Endothelial cell (in vitro differentiated cells): ENCODE data around the gene FLRT2. TPM values are rescaled to one million over a fixed set of nuclear protein-coding genes. Genes with fewer than 3 reads are reported as not detected.

Experiments
- DNase-seq: peaks from one replicate; pipeline ENCODE4 v3.0.0; 2021; ENCODE audit warnings: low spot score
- H3K27ac Mint-ChIP-seq: one replicate; pipeline ENCODE4 v1.8.0; 2021; ENCODE audit warnings: mixed read lengths, inconsistent platforms; ENCODE audit not compliant: unreplicated experiment
- H3K27me3 Mint-ChIP-seq: one replicate; pipeline ENCODE4 v1.8.0; 2021; ENCODE audit warnings: mild to moderate bottlenecking, moderate library complexity, mixed read lengths, inconsistent platforms; ENCODE audit not compliant: unreplicated experiment
- H3K36me3 Mint-ChIP-seq: one replicate; pipeline ENCODE4 v1.8.0; 2021; ENCODE audit warnings: mild to moderate bottlenecking, low read depth, mixed read lengths, inconsistent platforms; ENCODE audit not compliant: unreplicated experiment
- H3K4me1 Mint-ChIP-seq: one replicate; pipeline ENCODE4 v1.8.0; 2021; ENCODE audit warnings: mild to moderate bottlenecking, mixed read lengths, inconsistent platforms; ENCODE audit not compliant: unreplicated experiment
- H3K4me3 Mint-ChIP-seq: one replicate; pipeline ENCODE4 v1.8.0; 2021; ENCODE audit warnings: mild to moderate bottlenecking, mixed read lengths, inconsistent platforms; ENCODE audit not compliant: unreplicated experiment
- H3K9me3 Mint-ChIP-seq: one replicate; pipeline ENCODE4 v1.8.0; 2021; ENCODE audit warnings: mixed read lengths, inconsistent platforms; ENCODE audit not compliant: unreplicated experiment
- total RNA-seq: library from RNA; stranded (reverse); fragmentation: NEBNext Ultra II Directional; extraction: Animal tissue kit (Norgen Biotek cat#: 25700); gene quantifications from one replicate; pipeline ENCODE4 v1.2.1, GENCODE V29; 2021; ENCODE audit not compliant: unreplicated experiment
- TF ChIP-seq, protein P1 (sequence below): fragments of 200-600 bp; sonication (generic); IDR thresholded peaks from one replicate; pipeline ENCODE4 v1.5.0; 2021; ENCODE audit warnings: antibody characterized with exemption; ENCODE audit not compliant: unreplicated experiment

The FLRT2 gene
- total RNA-seq, 1 donor from 2014 or later, result 7.8 TPM

DNA sequence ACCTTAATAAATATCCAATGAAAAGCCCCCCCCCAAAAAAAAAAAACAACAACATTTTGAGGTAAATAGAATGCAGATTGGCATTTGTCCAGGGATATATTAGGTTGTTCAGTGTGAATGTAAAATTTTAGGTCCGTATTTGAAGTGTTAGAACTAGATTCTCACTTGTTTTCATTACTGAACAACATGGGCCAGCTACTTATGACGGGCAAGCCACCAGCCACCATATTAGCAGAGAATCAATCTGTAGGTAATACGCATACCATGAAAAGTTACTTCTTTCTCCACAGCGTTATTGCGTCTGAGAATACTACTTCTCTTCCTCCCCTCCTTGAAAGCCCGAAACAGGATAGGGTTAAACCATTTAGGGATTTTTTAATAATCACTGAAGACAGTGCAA is 5.4 kb downstream of the FLRT2 start:
- H3K27ac Mint-ChIP-seq, result no peak overlapping the region
- no peak for DNase-seq
- H3K27me3 Mint-ChIP-seq, result peaks cover 23% of the 10 kb centered on the region
- TF ChIP-seq, protein P1, sequence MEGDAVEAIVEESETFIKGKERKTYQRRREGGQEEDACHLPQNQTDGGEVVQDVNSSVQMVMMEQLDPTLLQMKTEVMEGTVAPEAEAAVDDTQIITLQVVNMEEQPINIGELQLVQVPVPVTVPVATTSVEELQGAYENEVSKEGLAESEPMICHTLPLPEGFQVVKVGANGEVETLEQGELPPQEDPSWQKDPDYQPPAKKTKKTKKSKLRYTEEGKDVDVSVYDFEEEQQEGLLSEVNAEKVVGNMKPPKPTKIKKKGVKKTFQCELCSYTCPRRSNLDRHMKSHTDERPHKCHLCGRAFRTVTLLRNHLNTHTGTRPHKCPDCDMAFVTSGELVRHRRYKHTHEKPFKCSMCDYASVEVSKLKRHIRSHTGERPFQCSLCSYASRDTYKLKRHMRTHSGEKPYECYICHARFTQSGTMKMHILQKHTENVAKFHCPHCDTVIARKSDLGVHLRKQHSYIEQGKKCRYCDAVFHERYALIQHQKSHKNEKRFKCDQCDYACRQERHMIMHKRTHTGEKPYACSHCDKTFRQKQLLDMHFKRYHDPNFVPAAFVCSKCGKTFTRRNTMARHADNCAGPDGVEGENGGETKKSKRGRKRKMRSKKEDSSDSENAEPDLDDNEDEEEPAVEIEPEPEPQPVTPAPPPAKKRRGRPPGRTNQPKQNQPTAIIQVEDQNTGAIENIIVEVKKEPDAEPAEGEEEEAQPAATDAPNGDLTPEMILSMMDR, result no peak
- no peaks in the 10 kb centered on the region for H3K36me3 Mint-ChIP-seq
- H3K9me3 Mint-ChIP-seq, result no peaks in the 10 kb centered on the region
- peak overlapping the region; percentile 82 for H3K4me3 Mint-ChIP-seq
- H3K4me1 Mint-ChIP-seq, result peaks cover 30% of the 10 kb centered on the region

DNA sequence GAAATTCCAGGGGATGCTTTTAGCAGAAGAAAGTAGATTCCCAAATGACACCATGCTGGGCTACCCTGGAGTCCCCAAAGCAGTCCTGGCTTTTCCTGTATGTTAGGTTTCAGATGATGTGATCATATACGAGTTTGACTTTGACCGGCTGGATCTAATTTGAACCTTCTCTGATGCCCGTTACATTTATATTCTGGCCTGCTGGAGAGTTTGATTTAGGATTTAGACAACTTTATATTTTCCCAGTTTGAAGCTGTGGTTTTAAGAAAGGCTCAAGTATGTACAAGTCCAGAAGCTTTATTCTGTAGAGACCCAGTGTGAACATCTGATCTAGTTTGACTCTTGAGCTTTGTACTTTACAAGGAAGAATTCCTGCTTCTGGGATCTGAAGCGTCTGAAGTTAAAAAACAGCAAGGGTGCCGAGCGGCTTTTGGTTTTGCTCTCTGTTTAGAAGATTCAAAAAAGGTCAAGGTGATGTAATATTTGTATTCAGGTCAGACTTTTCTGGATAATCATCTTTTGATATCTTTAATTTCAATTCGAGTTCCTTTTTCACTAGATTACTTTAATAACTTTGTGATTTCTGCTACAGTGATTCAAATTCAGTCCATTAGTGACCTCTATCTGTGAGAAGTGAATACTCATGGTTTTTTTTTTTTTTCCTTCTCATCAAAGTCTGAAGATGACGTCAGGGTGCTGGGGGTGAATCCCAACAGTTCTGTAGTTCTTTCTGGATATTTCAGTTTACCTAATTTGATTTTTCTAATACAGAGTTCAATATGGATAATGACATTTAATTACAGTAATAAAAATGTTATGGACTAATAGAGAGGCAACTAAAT is 6.3 kb downstream of the FLRT2 start:
- DNase-seq, result no peak
- Mint-ChIP-seq H3K27ac (no peak overlapping the region), H3K27me3 (peaks cover 21% of the 10 kb centered on the region), H3K36me3 (no peaks in the 10 kb centered on the region), H3K4me1 (peaks cover 21% of the 10 kb centered on the region), H3K9me3 (no peaks in the 10 kb centered on the region), H3K4me3 (no peak overlapping the region)
- TF ChIP-seq, protein P1, result peak; percentile 14

DNA sequence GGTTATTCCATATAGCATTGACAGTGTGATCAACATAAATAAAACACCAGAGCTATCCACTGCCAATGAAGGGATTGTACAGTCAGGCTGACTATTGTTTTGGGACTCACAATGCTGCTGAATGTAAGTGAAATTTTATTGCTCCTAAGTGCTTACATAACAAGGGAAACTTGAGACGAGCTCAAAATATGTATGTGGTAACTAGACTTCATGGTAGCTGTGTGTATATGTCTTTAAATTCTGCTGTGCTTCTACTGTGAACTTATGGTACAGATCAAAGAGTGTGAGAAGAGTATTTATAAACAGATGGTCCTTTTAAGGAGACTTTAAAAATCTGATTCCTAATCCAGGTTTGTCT is 6.9 kb downstream of the FLRT2 start:
- Mint-ChIP-seq H3K4me1 (peaks cover 18% of the 10 kb centered on the region), H3K27me3 (peaks cover 19% of the 10 kb centered on the region), H3K36me3 (no peaks in the 10 kb centered on the region), H3K4me3 (no peak overlapping the region), H3K9me3 (no peaks in the 10 kb centered on the region), H3K27ac (no peak overlapping the region)
- DNase-seq, result no peak
- TF ChIP-seq, protein P1, result no peak

DNA sequence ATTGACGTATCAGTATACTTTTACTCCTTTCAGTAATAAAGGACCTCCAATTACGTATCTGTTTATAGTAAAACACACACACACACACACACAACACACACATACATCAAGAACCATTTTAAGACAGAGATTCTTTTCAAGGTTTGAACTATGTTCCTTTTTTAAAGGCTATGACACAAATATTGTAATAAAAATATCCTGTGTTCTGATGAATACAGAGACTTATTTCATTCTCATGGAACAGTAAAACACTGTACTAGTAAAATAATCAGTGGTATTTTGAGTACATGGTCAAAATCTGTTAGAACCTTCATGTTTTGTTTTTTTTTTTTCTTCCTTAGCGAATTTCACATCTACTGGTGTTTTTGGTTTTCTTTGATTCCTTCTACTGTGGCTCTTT is 7.6 kb downstream of the FLRT2 start:
- Mint-ChIP-seq H3K4me1 (peaks cover 11% of the 10 kb centered on the region), H3K36me3 (no peaks in the 10 kb centered on the region), H3K27me3 (peaks cover 12% of the 10 kb centered on the region), H3K27ac (no peak overlapping the region), H3K4me3 (no peak overlapping the region), H3K9me3 (no peaks in the 10 kb centered on the region)
- TF ChIP-seq, protein P1, result no peak
- no peak for DNase-seq

DNA sequence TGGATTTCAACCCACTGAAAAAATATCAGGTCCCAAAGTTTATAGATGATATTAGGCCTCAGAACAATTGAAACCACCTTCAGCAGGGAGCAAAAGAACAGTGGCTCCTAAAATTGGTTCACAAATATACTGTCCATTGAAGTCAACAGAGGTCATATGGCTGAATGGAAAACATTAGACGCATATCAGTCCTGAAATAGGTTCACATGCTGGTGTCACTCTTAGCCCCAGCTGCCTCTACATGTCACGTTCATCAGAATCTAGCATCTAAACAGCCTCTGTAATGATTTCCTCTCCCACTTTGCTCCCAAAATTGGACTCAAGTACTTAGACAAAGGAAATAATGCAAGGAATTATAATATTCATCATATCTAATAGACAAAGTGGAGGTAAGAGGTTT is 8.7 kb downstream of the FLRT2 start:
- H3K4me1 Mint-ChIP-seq, result peaks cover 6% of the 10 kb centered on the region
- peaks cover 10% of the 10 kb centered on the region for H3K27me3 Mint-ChIP-seq
- no peak overlapping the region for H3K4me3 Mint-ChIP-seq
- no peaks in the 10 kb centered on the region for H3K9me3 Mint-ChIP-seq
- TF ChIP-seq, protein P1, result no peak
- no peak overlapping the region for H3K27ac Mint-ChIP-seq
- no peak for DNase-seq
- no peaks in the 10 kb centered on the region for H3K36me3 Mint-ChIP-seq
